Neutrophil (primary cell): Measurements from ENCODE around the gene LARP7.

Experiments used
- H3K27ac ChIP-seq: fragments of 200-600 bp; sonication (generic); 2 replicates; pipeline ENCODE4 v1.5.1; 2016; ENCODE audit warnings: mild to moderate bottlenecking, moderate library complexity
- H3K27me3 ChIP-seq: fragments of 200-600 bp; sonication (generic); 2 replicates; pipeline ENCODE4 v1.6.0; 2016; ENCODE audit warnings: mild to moderate bottlenecking
- H3K36me3 ChIP-seq: fragments of 200-600 bp; sonication (generic); 2 replicates; pipeline ENCODE4 v1.5.1; 2017
- H3K4me1 ChIP-seq, 2 experiments: fragments of 200-600 bp in 1 of 2; sonication (generic) in 1 of 2; 1 replicate in 1 of 2; 2 replicates in 1 of 2; pipeline versions ENCODE4 v1.5.1 to v1.6.1; 2013 to 2016; ENCODE audit warnings: low read depth in 1 of 2, low read length in 1 of 2, mild to moderate bottlenecking in 1 of 2, moderate library complexity in 1 of 2; ENCODE audit not compliant: control insufficient read depth in 1 of 2, insufficient read depth in 1 of 2
- H3K4me3 ChIP-seq, 2 experiments: fragments of 200-600 bp in 1 of 2; sonication (generic) in 1 of 2; 1 replicate in 1 of 2; 2 replicates in 1 of 2; pipeline ENCODE4 v1.5.1; 2013 to 2016; ENCODE audit warnings: low read depth in 1 of 2, low read length in 1 of 2, mild to moderate bottlenecking in 1 of 2, moderate library complexity in 1 of 2
- H3K9me3 ChIP-seq: fragments of 200-600 bp; sonication (generic); 2 replicates; pipeline ENCODE4 v1.5.1; 2016
- CTCF ChIP-seq: fragments of 200-600 bp; sonication (generic); IDR thresholded peaks from 2 replicates; pipeline ENCODE4 v1.5.1; 2016; ENCODE audit warnings: antibody characterized with exemption

Gene LARP7

GRCh38 chr4:112673686-112674085 is 36.7 kb downstream of the LARP7 start:
- Histone ChIP-seq H3K9me3 (no peaks in the 10 kb centered on the region), H3K4me3 (no peak overlapping the region), H3K36me3 (no peaks in the 10 kb centered on the region), H3K27me3 (no peaks in the 10 kb centered on the region), H3K4me1 (no peaks in the 10 kb centered on the region), H3K27ac (no peak overlapping the region)
- TF ChIP-seq CTCF, result no peak

GRCh38 chr4:112674376-112674775 is 37.4 kb downstream of the LARP7 start:
- Histone ChIP-seq H3K36me3 (no peaks in the 10 kb centered on the region), H3K9me3 (no peaks in the 10 kb centered on the region), H3K27ac (no peak overlapping the region), H3K4me3 (no peak overlapping the region), H3K4me1 (no peaks in the 10 kb centered on the region), H3K27me3 (no peaks in the 10 kb centered on the region)
- TF ChIP-seq CTCF, result no peak

- Histone ChIP-seq H3K4me3 (no peak overlapping the region), H3K27me3 (no peaks in the 10 kb centered on the region), H3K4me1 (no peaks in the 10 kb centered on the region), H3K9me3 (no peaks in the 10 kb centered on the region), H3K27ac (no peak overlapping the region), H3K36me3 (no peaks in the 10 kb centered on the region)
- no peak for TF ChIP-seq CTCF
Measured at GRCh38 chr4:112677519-112678091, 40.7 kb downstream of the LARP7 start.

GRCh38 chr4:112680996-112681395 is 44.1 kb downstream of the LARP7 start:
- H3K36me3 ChIP-seq, result no peaks in the 10 kb centered on the region
- no peaks in the 10 kb centered on the region for H3K27me3 ChIP-seq
- H3K9me3 ChIP-seq, result no peaks in the 10 kb centered on the region
- H3K27ac ChIP-seq, result no peak overlapping the region
- H3K4me1 ChIP-seq, result no peaks in the 10 kb centered on the region
- H3K4me3 ChIP-seq, result no peak overlapping the region
- no peak for TF ChIP-seq CTCF

- H3K4me1 ChIP-seq, result no peaks in the 10 kb centered on the region
Measured at GRCh38 chr4:112693507-112693906, 56.6 kb downstream of the LARP7 start.

More at GRCh38 chr4:112693507-112693906, 56.6 kb downstream of the LARP7 start:
- TF ChIP-seq CTCF, result no peak
- H3K36me3 ChIP-seq, result no peaks in the 10 kb centered on the region
- no peak overlapping the region for H3K27ac ChIP-seq
- H3K9me3 ChIP-seq, result no peaks in the 10 kb centered on the region
- peaks cover 63% of the 10 kb centered on the region for H3K27me3 ChIP-seq
- no peak overlapping the region for H3K4me3 ChIP-seq
